Neural cell (in vitro differentiated cells): ENCODE measurements around the gene NLGN4Y. TPM values are rescaled to one million over a fixed set of nuclear protein-coding genes. Genes with fewer than 3 reads are reported as not detected.

Experiments
- H2AFZ ChIP-seq: fragments of 200-600, 300-800 bp; sonication (generic), shearing (Covaris generic); 2 replicates; pipeline ENCODE4 v1.6.0; 2014; ENCODE audit warnings: low read depth, mild to moderate bottlenecking, antibody characterized with exemption, low read length, moderate library complexity
- H3F3A ChIP-seq: fragments of 200-600 bp; shearing (Covaris generic); 2 replicates; pipeline ENCODE4 v1.6.1; 2016; ENCODE audit warnings: mild to moderate bottlenecking, moderate library complexity, mixed read lengths, antibody characterized with exemption, low read length; ENCODE audit not compliant: insufficient read depth, poor library complexity, severe bottlenecking
- H3K27ac ChIP-seq: fragments of 200-600, 300-800 bp; sonication (generic), shearing (Covaris generic); 2 replicates; pipeline ENCODE4 v1.5.1; 2014; ENCODE audit warnings: mild to moderate bottlenecking, low read length, moderate library complexity
- H3K27me3 ChIP-seq: fragments of 300-800, 200-600 bp; sonication (generic), shearing (Covaris generic); 2 replicates; pipeline ENCODE4 v1.6.0; 2014; ENCODE audit warnings: mild to moderate bottlenecking, low read depth, low read length, moderate library complexity; ENCODE audit not compliant: insufficient read depth
- H3K36me3 ChIP-seq: fragments of 300-800, 200-600 bp; sonication (generic), shearing (Covaris generic); 2 replicates; pipeline ENCODE4 v1.5.1; 2014; ENCODE audit warnings: mild to moderate bottlenecking, antibody characterized with exemption, low read length, moderate library complexity; ENCODE audit not compliant: insufficient read depth
- H3K4me2 ChIP-seq: fragments of 300-800, 200-600 bp; sonication (generic), shearing (Covaris generic); 2 replicates; pipeline ENCODE4 v1.6.0; 2014; ENCODE audit warnings: mild to moderate bottlenecking, low read length
- H3K4me3 ChIP-seq: fragments of 300-800, 200-600 bp; sonication (generic), shearing (Covaris generic); 2 replicates; pipeline ENCODE4 v1.5.1; 2014; ENCODE audit warnings: mild to moderate bottlenecking, low read length, moderate library complexity
- H3K79me2 ChIP-seq: fragments of 200-600 bp; shearing (Covaris generic); replicated peaks from 2 replicates; pipeline ENCODE4 v1.6.0; 2014; ENCODE audit warnings: mild to moderate bottlenecking, low read length, moderate library complexity; ENCODE audit not compliant: insufficient read depth
- H3K9ac ChIP-seq: fragments of 300-800, 200-600 bp; sonication (generic), shearing (Covaris generic); 2 replicates; pipeline ENCODE4 v1.6.1; 2016; ENCODE audit warnings: mild to moderate bottlenecking, low read length, mixed read lengths
- H3K9me2 ChIP-seq: fragments of 200-600 bp; shearing (Covaris generic); 2 replicates; pipeline ENCODE4 v1.6.1; 2016; ENCODE audit warnings: mild to moderate bottlenecking, low read length, mixed read lengths; ENCODE audit not compliant: insufficient read depth
- H3K9me3 ChIP-seq: fragments of 200-600, 300-800 bp; sonication (generic), shearing (Covaris generic); 2 replicates; pipeline ENCODE4 v1.6.1; 2016; ENCODE audit warnings: mild to moderate bottlenecking, mixed run types, low read length, moderate library complexity, mixed read lengths
- H4K20me1 ChIP-seq: fragments of 200-600 bp; shearing (Covaris generic); 2 replicates; pipeline ENCODE4 v1.6.1; 2016; ENCODE audit warnings: mild to moderate bottlenecking, mixed run types; ENCODE audit not compliant: insufficient read depth
- CTCF ChIP-seq: fragments of 450-650 bp; IDR thresholded peaks from 2 replicates; pipeline ENCODE4 v1.5.1; 2014; ENCODE audit warnings: antibody characterized with exemption, mild to moderate bottlenecking, moderate library complexity; ENCODE audit not compliant: poor library complexity, severe bottlenecking
- EP300 ChIP-seq: fragments of 450-650 bp; conservative IDR thresholded peaks from 2 replicates; pipeline ENCODE4 v1.6.1; 2014; ENCODE audit warnings: antibody characterized with exemption, mild to moderate bottlenecking, moderate library complexity; ENCODE audit not compliant: poor library complexity, severe bottlenecking
- EZH2 ChIP-seq: fragments of 200-600, 300-800 bp; shearing (Covaris generic), sonication (generic); IDR thresholded peaks from 2 replicates; pipeline ENCODE4 v1.6.1; 2014; ENCODE audit warnings: antibody characterized with exemption, low read length, borderline replicate concordance, mild to moderate bottlenecking; ENCODE audit not compliant: insufficient read depth, poor library complexity, severe bottlenecking
- MXI1 ChIP-seq: fragments of 450-650 bp; conservative IDR thresholded peaks from 2 replicates; pipeline ENCODE4 v1.6.1; 2014; ENCODE audit warnings: antibody characterized with exemption, mild to moderate bottlenecking; ENCODE audit not compliant: poor library complexity, severe bottlenecking
- POLR2AphosphoS5 ChIP-seq: IDR thresholded peaks from 2 replicates; pipeline ENCODE4 v1.6.1; 2012
- RAD21 ChIP-seq: fragments of 450-650 bp; conservative IDR thresholded peaks from 2 replicates; pipeline ENCODE4 v1.6.1; 2014; ENCODE audit warnings: antibody characterized with exemption, mild to moderate bottlenecking, moderate library complexity
- REST ChIP-seq: IDR thresholded peaks from 2 replicates; pipeline ENCODE4 v1.6.1; 2012; ENCODE audit warnings: borderline replicate concordance
- SMC3 ChIP-seq: fragments of 450-650 bp; conservative IDR thresholded peaks from 2 replicates; pipeline ENCODE4 v1.6.1; 2014; ENCODE audit warnings: antibody characterized with exemption, mild to moderate bottlenecking, moderate library complexity; ENCODE audit not compliant: poor library complexity
- TAF1 ChIP-seq: IDR thresholded peaks from 2 replicates; pipeline ENCODE4 v1.6.1; 2012; ENCODE audit warnings: low read depth
- polyA plus RNA-seq: library from polyadenylated mRNA; depleted of rRNA; stranded (reverse); fragments of >200 nt; gene quantifications from 2 replicates; pipeline ENCODE4 v1.2.3, GENCODE V29; 2014

NLGN4Y gene
- polyA plus RNA-seq, 1 donor from 2014 or later, result 15.2 TPM

- Histone ChIP-seq H3K4me3 (no peak overlapping the region), H3K27ac (no peak overlapping the region), H3K27me3 (no peaks in the 10 kb centered on the region), H3K9me3 (no peaks in the 10 kb centered on the region), H3K79me2 (no peaks in the 10 kb centered on the region), H2AFZ (no peak overlapping the region), H3F3A (no peaks in the 10 kb centered on the region), H3K9ac (no peak overlapping the region), H3K4me2 (no peak overlapping the region), H4K20me1 (no peaks in the 10 kb centered on the region), H3K36me3 (no peaks in the 10 kb centered on the region), H3K9me2 (no peaks in the 10 kb centered on the region)
- TF ChIP-seq CTCF (no peak), SMC3 (no peak), EP300 (no peak), MXI1 (no peak), REST (no peak), EZH2 (no peak), POLR2AphosphoS5 (no peak), RAD21 (no peak), TAF1 (no peak)
Observed at GRCh38 chrY:14824583-14824982, 300.3 kb downstream of the NLGN4Y start.

- Histone ChIP-seq H3K27me3 (no peaks in the 10 kb centered on the region), H3K36me3 (no peaks in the 10 kb centered on the region), H3K4me2 (no peak overlapping the region), H3K9me3 (no peaks in the 10 kb centered on the region), H2AFZ (no peak overlapping the region), H3K9ac (no peak overlapping the region), H3K4me3 (no peak overlapping the region), H4K20me1 (no peaks in the 10 kb centered on the region), H3K9me2 (no peaks in the 10 kb centered on the region), H3F3A (no peaks in the 10 kb centered on the region), H3K27ac (no peak overlapping the region), H3K79me2 (no peaks in the 10 kb centered on the region)
- TF ChIP-seq EZH2, result no peak
- no peak for TF ChIP-seq POLR2AphosphoS5
- no peak for TF ChIP-seq TAF1
- TF ChIP-seq REST, result no peak
- no peak for TF ChIP-seq SMC3
- no peak for TF ChIP-seq EP300
- no peak for TF ChIP-seq RAD21
- TF ChIP-seq MXI1, result no peak
- TF ChIP-seq CTCF, result no peak
Observed at GRCh38 chrY:14825728-14826127, 301.4 kb downstream of the NLGN4Y start.
